HCT116 (cell line): ENCODE data around the gene TMEM242. TPM values are rescaled to one million over a fixed set of nuclear protein-coding genes. Genes with fewer than 3 reads are reported as not detected.

Experiments used
- ATAC-seq: fragments of 200-7000 bp; cut with Tn5 transposase; 2 replicates; pipeline ENCODE4 v1.9.1; 2020; ENCODE audit warnings: mild to moderate bottlenecking, moderate library complexity
- BruUV-seq: library from RNA; stranded (reverse); fragments of 400-500 nt; replicated peaks from 2 replicates; lab custom pipeline; 2021; lab: Mats Ljungman, UMichigan
- CTCF ChIA-PET: fragments of 300-600 bp; sonication (Branson Sonifier 250); formaldehyde crosslinking; loops from one replicate; lab custom pipeline; 2021; ENCODE audit warnings: antibody characterized with exemption; lab: Charles Lee
- POLR2A ChIA-PET: fragments of 300-600, 350-600 bp; sonication (Branson Sonifier 250); formaldehyde crosslinking; loops from one replicate; lab custom pipeline; 2021; ENCODE audit warnings: antibody characterized with exemption; lab: Charles Lee
- RAD21 ChIA-PET, 2 experiments: fragments of 300-600 bp; sonication (Branson Sonifier 250); formaldehyde crosslinking; loops; one replicate each; lab custom pipeline; 2023; ENCODE audit warnings: low total read pairs in 2 of 2; ENCODE audit not compliant: uncharacterized antibody in 2 of 2, unreplicated experiment in 2 of 2, low non-redundant PET in 1 of 2; lab: Charles Lee
- DNase-seq: peaks from one replicate; pipeline ENCODE4 v3.0.0-alpha.2; 2010; ENCODE audit warnings: low read depth, low spot score
- H2AFZ ChIP-seq: fragments of 200-600 bp; shearing (Covaris generic), sonication (generic); 2 replicates; pipeline ENCODE4 v1.6.1; 2017; ENCODE audit warnings: low read depth, mixed run types, mixed read lengths, antibody characterized with exemption, low read length; ENCODE audit not compliant: poor library complexity, severe bottlenecking
- H3K27ac ChIP-seq: 2 replicates; pipeline ENCODE4 v1.5.1; 2012; ENCODE audit warnings: low read depth, low read length
- H3K27me3 ChIP-seq: fragments of 200-600 bp; sonication (generic); 2 replicates; pipeline ENCODE4 v1.6.1; 2016; ENCODE audit warnings: mixed run types, low read length, mixed read lengths; ENCODE audit not compliant: insufficient read depth
- H3K36me3 ChIP-seq, 2 experiments: fragments of 200-500 bp in 1 of 2; fragments of 200-600 bp in 1 of 2; sonication (Bioruptor generic) in 1 of 2; sonication (generic) in 1 of 2; 2 replicates each; pipeline versions ENCODE4 v1.5.1 to v1.6.1; 2014 to 2016; ENCODE audit warnings: low read length in 2 of 2, inconsistent platforms in 1 of 2, mixed read lengths in 1 of 2, mixed run types in 1 of 2; ENCODE audit not compliant: insufficient read depth in 2 of 2, control insufficient read depth in 1 of 2
- H3K4me1 ChIP-seq, 2 experiments: fragments of 200-600 bp in 1 of 2; sonication (generic) in 1 of 2; 2 replicates each; pipeline versions ENCODE4 v1.5.1 to v1.6.1; 2012 to 2017; ENCODE audit warnings: low read length in 2 of 2, inconsistent platforms in 1 of 2, mild to moderate bottlenecking in 1 of 2, mixed read lengths in 1 of 2, mixed run types in 1 of 2, moderate library complexity in 1 of 2; ENCODE audit not compliant: insufficient read depth in 2 of 2, control insufficient read depth in 1 of 2
- H3K4me2 ChIP-seq: fragments of 200-600 bp; sonication (generic); 2 replicates; pipeline ENCODE4 v1.6.1; 2017; ENCODE audit warnings: mixed run types, low read length, mixed read lengths
- H3K4me3 ChIP-seq, 2 experiments: fragments of 200-600 bp in 1 of 2; sonication (generic) in 1 of 2; replicated peaks in 1 of 2; 2 replicates each; pipeline ENCODE4 v1.5.1; 2011 to 2016; ENCODE audit warnings: low read length in 2 of 2, control low read depth in 1 of 2, low read depth in 1 of 2, mild to moderate bottlenecking in 1 of 2, mixed read lengths in 1 of 2, mixed run types in 1 of 2
- H3K79me2 ChIP-seq: fragments of 200-600 bp; sonication (generic); 2 replicates; pipeline ENCODE4 v1.6.1; 2017; ENCODE audit warnings: mild to moderate bottlenecking, mixed run types, low read length, moderate library complexity, mixed read lengths; ENCODE audit not compliant: insufficient read depth
- H3K9ac ChIP-seq: fragments of 200-600 bp; sonication (generic); 2 replicates; pipeline ENCODE4 v1.6.1; 2016; ENCODE audit warnings: low read length, mixed read lengths
- H3K9me2 ChIP-seq: fragments of 200-600 bp; sonication (generic), shearing (Covaris generic); 2 replicates; pipeline ENCODE4 v1.6.1; 2017; ENCODE audit warnings: mixed run types, mild to moderate bottlenecking, moderate library complexity; ENCODE audit not compliant: insufficient read depth
- H3K9me3 ChIP-seq, 2 experiments: fragments of 200-500 bp in 1 of 2; fragments of 200-600 bp in 1 of 2; sonication (Bioruptor generic) in 1 of 2; sonication (generic) in 1 of 2; 2 replicates each; pipeline ENCODE4 v1.6.1; 2014 to 2017; ENCODE audit warnings: low read length in 2 of 2, mixed read lengths in 2 of 2, inconsistent platforms in 1 of 2, low read depth in 1 of 2, mild to moderate bottlenecking in 1 of 2, mixed run types in 1 of 2, moderate library complexity in 1 of 2; ENCODE audit not compliant: control insufficient read depth in 1 of 2, insufficient read depth in 1 of 2
- H4K20me1 ChIP-seq: fragments of 200-600 bp; sonication (generic), shearing (Covaris generic); 2 replicates; pipeline ENCODE4 v1.6.1; 2017; ENCODE audit warnings: mixed run types, mild to moderate bottlenecking, moderate library complexity; ENCODE audit not compliant: insufficient read depth
- ATF3 ChIP-seq: IDR thresholded peaks from 2 replicates; pipeline ENCODE4 v1.6.1; 2012
- CBX3 ChIP-seq: IDR thresholded peaks from 2 replicates; pipeline ENCODE4 v1.6.1; 2012; ENCODE audit warnings: low read depth
- CTCF ChIP-seq, 3 experiments: fragments of 200-600 bp in 1 of 3; sonication (generic) in 1 of 3; IDR thresholded peaks in 2 of 3; conservative IDR thresholded peaks in 1 of 3; 2 replicates each; pipeline ENCODE4 v1.5.1; 2012 to 2017; ENCODE audit warnings: low read depth in 2 of 3, low read length in 2 of 3, antibody characterized with exemption in 1 of 3, borderline replicate concordance in 1 of 3, control low read depth in 1 of 3, mild to moderate bottlenecking in 1 of 3, mixed read lengths in 1 of 3, mixed run types in 1 of 3, moderate library complexity in 1 of 3; ENCODE audit not compliant: insufficient read depth in 1 of 3
- ELF1 ChIP-seq: IDR thresholded peaks from 2 replicates; pipeline ENCODE4 v1.6.1; 2012; ENCODE audit warnings: low read depth, borderline replicate concordance
- EZH2phosphoT487 ChIP-seq: fragments of 200-600 bp; IDR thresholded peaks from 2 replicates; pipeline ENCODE4 v1.6.1; 2018; ENCODE audit warnings: antibody characterized with exemption, borderline replicate concordance
- JUND ChIP-seq: IDR thresholded peaks from 2 replicates; pipeline ENCODE4 v1.6.1; 2012
- MAX ChIP-seq: IDR thresholded peaks from 2 replicates; pipeline ENCODE4 v1.6.1; 2012
- POLR2A ChIP-seq: IDR thresholded peaks from 2 replicates; pipeline ENCODE4 v1.7.0; 2011; ENCODE audit warnings: borderline replicate concordance; ENCODE audit not compliant: insufficient read depth, insufficient read length; ENCODE audit errors: extremely low read depth
- POLR2AphosphoS5 ChIP-seq: IDR thresholded peaks from 2 replicates; pipeline ENCODE4 v1.6.1; 2011; ENCODE audit warnings: mild to moderate bottlenecking, low read depth, low read length, moderate library complexity
- RAD21 ChIP-seq: IDR thresholded peaks from 2 replicates; pipeline ENCODE4 v1.6.1; 2012; ENCODE audit warnings: low read depth, mild to moderate bottlenecking
- REST ChIP-seq: IDR thresholded peaks from 2 replicates; pipeline ENCODE4 v1.6.1; 2012; ENCODE audit warnings: low read depth
- SP1 ChIP-seq: IDR thresholded peaks from 2 replicates; pipeline ENCODE4 v1.6.1; 2012; ENCODE audit warnings: low read depth
- SRF ChIP-seq: IDR thresholded peaks from 2 replicates; pipeline ENCODE4 v1.6.1; 2012; ENCODE audit warnings: low read depth
- YY1 ChIP-seq: IDR thresholded peaks from 2 replicates; pipeline ENCODE4 v1.6.1; 2011; ENCODE audit warnings: low read length, low read depth, moderate library complexity, mild to moderate bottlenecking; ENCODE audit not compliant: insufficient replicate concordance; ENCODE audit errors: extremely low read depth
- ZFX ChIP-seq: fragments of 450-650 bp; IDR thresholded peaks from 2 replicates; pipeline ENCODE4 v1.6.1; 2017
- ZNF274 ChIP-seq: fragments of 200-500 bp; sonication (Bioruptor generic); IDR thresholded peaks from 2 replicates; pipeline ENCODE4 v1.6.1; 2014; ENCODE audit warnings: mild to moderate bottlenecking, low read depth, low read length, inconsistent platforms
- intact Hi-C: fragments of 100-400 bp; cut with micrococcal nuclease; formaldehyde crosslinking; loops from 2 replicates; pipeline ENCODE4 v1.10.0; 2022
- total RNA-seq: library from RNA; stranded (reverse); gene quantifications from one replicate; pipeline ENCODE4 v1.2.1, GENCODE V29; 2021; ENCODE audit not compliant: unreplicated experiment

TMEM242 gene
- total RNA-seq, 1 experiment from 2014 or later = 11.6 TPM

- CTCF ChIA-PET = no interaction called here
- Histone ChIP-seq H3K9me2 (no peaks in the 10 kb centered on the region), H3K27ac (no peak overlapping the region), H3K4me3 (no peak overlapping the region), H3K4me1 (peaks cover 10 to 26% of the 10 kb centered on the region in 2 experiments; a peak in 3 of 4 replicates), H3K4me2 (no peak overlapping the region), H2AFZ (no peak overlapping the region), H3K9ac (no peak overlapping the region), H3K36me3 (no peaks in the 10 kb centered on the region), H3K27me3 (no peaks in the 10 kb centered on the region)
- RAD21 ChIA-PET = no interaction called here
- intact Hi-C loops = loop anchor here (10.0 kb wide), 1 partner anchor 126 kb away; no protein-coding TSS in a partner anchor
- ATAC-seq (no peak), DNase-seq (no peak)
- POLR2A ChIA-PET = interaction anchor here (1.1 kb wide), 1 partner anchor 11 kb away, joined by 3 read pairs; no protein-coding TSS in a partner anchor
- no TSS peak for BruUV-seq
- TF ChIP-seq POLR2AphosphoS5 (no peak), MAX (no peak), ZNF274 (no peak), RAD21 (no peak), CBX3 (no peak), POLR2A (no peak), JUND (no peak), EZH2phosphoT487 (no peak), ZFX (no peak), CTCF (IDR thresholded peaks at IDR 0.05 in 2 of 3, conservative IDR thresholded peaks at IDR 0.05 in 1 of 3; ENCODE audit: borderline replicate concordance in 1 of 3, insufficient read depth in 1 of 3, low read depth in 2 of 3, low read length in 2 of 3) (no peak), REST (no peak), YY1 (no peak), SP1 (no peak), ATF3 (no peak), ELF1 (no peak), SRF (no peak)
- TF ChIP-seq, all 23 proteins: peak for 0
- H3K9me3 ChIP-seq = no peaks in the 10 kb centered on the region; a peak in 1 of 4 replicates
- no peaks in the 10 kb centered on the region for H3K79me2 ChIP-seq
- no peaks in the 10 kb centered on the region for H4K20me1 ChIP-seq
Observed at GRCh38 chr6:157270916-157271315, 52.4 kb downstream of the TMEM242 start.
